Epidermal melanocyte (primary cell): ENCODE results near the gene L2HGDH.
"Not testable (repeated sequence)": the region's sequence is repeated elsewhere in the genome, so short reads cannot be mapped to it uniquely, and the experiment has no call there.

ENCODE experiments used
- DNase-seq: peaks from one replicate; pipeline ENCODE4 v3.0.0; 2011; ENCODE audit warnings: low spot score; ENCODE audit not compliant: insufficient read length

L2HGDH gene

GRCh38 chr14:50340045-50340444, 28.0 kb upstream of the L2HGDH start:
- DNase-seq, result no peak

- DNase-seq, result no peak
These were observed 27.3 kb upstream of the L2HGDH start for GRCh38 chr14:50339178-50339804.

GRCh38 chr14:50338587-50338986, 26.6 kb upstream of the L2HGDH start:
- no peak for DNase-seq

GRCh38 chr14:50335989-50336824, 24.2 kb upstream of the L2HGDH start:
- DNase-seq, result no peak

- DNase-seq, result peak; percentile 49
These were observed 23.4 kb upstream of the L2HGDH start for GRCh38 chr14:50335389-50335788.

GRCh38 chr14:50334211-50334610, 22.2 kb upstream of the L2HGDH start:
- DNase-seq, result no peak

- no peak for DNase-seq
These were observed 21.0 kb upstream of the L2HGDH start for GRCh38 chr14:50333014-50333509.

- no peak for DNase-seq
These were observed 19.6 kb upstream of the L2HGDH start for GRCh38 chr14:50331596-50331995.

GRCh38 chr14:50321009-50321660, 9.1 kb upstream of the L2HGDH start:
- DNase-seq, result peak; percentile 78

- no peak for DNase-seq
These were observed 8.3 kb upstream of the L2HGDH start for GRCh38 chr14:50320283-50320682.

GRCh38 chr14:50319721-50320120, 7.7 kb upstream of the L2HGDH start:
- no peak for DNase-seq

- DNase-seq, result no peak
These were observed 7.3 kb upstream of the L2HGDH start for GRCh38 chr14:50319293-50319692.

- peak; percentile 22 for DNase-seq
These were observed 6.1 kb upstream of the L2HGDH start for GRCh38 chr14:50318031-50318626.

GRCh38 chr14:50314098-50314497, 2.1 kb upstream of the L2HGDH start:
- DNase-seq, result not testable (repeated sequence)

GRCh38 chr14:50312734-50313054, 665 bp upstream of the L2HGDH start:
- DNase-seq, result no peak

GRCh38 chr14:50311337-50311971, 575 bp downstream of the L2HGDH start:
- DNase-seq, result peak; percentile 21

GRCh38 chr14:50310445-50310844, 1.6 kb downstream of the L2HGDH start:
- DNase-seq, result no peak

GRCh38 chr14:50308363-50308915, 3.6 kb downstream of the L2HGDH start:
- DNase-seq, result no peak

- no peak for DNase-seq
These were observed 8.1 kb downstream of the L2HGDH start for GRCh38 chr14:50303744-50304471.

GRCh38 chr14:50301914-50302313, 10.1 kb downstream of the L2HGDH start:
- no peak for DNase-seq
